GM18508 (cell line): ENCODE results near the gene TRPM3.
"Not testable (repeated sequence)": the region's sequence is repeated elsewhere in the genome, so short reads cannot be mapped to it uniquely, and the experiment has no call there.

Source experiments
- ATAC-seq: cut with Tn5 transposase; IDR thresholded peaks from one replicate; pipeline ENCODE4 v1.9.1; 2021; ENCODE audit warnings: moderate number of reproducible peaks; ENCODE audit not compliant: insufficient read depth, unreplicated experiment

The TRPM3 gene

GRCh38 chr9:70791936-70792335 lies 329.5 kb downstream of the TRPM3 start:
- no peak for ATAC-seq

GRCh38 chr9:70789086-70789485 lies 332.3 kb downstream of the TRPM3 start:
- ATAC-seq = no peak

- ATAC-seq = no peak
Measured at GRCh38 chr9:70784456-70784855, 337.0 kb downstream of the TRPM3 start.

- no peak for ATAC-seq
Measured at GRCh38 chr9:70778568-70778967, 342.9 kb downstream of the TRPM3 start.

GRCh38 chr9:70773579-70773978 lies 347.8 kb downstream of the TRPM3 start:
- ATAC-seq = no peak

- no peak for ATAC-seq
Measured at GRCh38 chr9:70772601-70773000, 348.8 kb downstream of the TRPM3 start.

GRCh38 chr9:70765946-70766345 lies 355.5 kb downstream of the TRPM3 start:
- ATAC-seq = no peak

GRCh38 chr9:70761139-70761670 lies 360.2 kb downstream of the TRPM3 start:
- ATAC-seq = no peak

- no peak for ATAC-seq
Measured at GRCh38 chr9:70760228-70760627, 361.2 kb downstream of the TRPM3 start.

- no peak for ATAC-seq
Measured at GRCh38 chr9:70753311-70753710, 368.1 kb downstream of the TRPM3 start.

GRCh38 chr9:70749066-70749465 lies 372.4 kb downstream of the TRPM3 start:
- no peak for ATAC-seq

- ATAC-seq = no peak
Measured at GRCh38 chr9:70747261-70747718, 374.1 kb downstream of the TRPM3 start.

GRCh38 chr9:70746760-70747159 lies 374.7 kb downstream of the TRPM3 start:
- no peak for ATAC-seq

- no peak for ATAC-seq
Measured at GRCh38 chr9:70746316-70746715, 375.1 kb downstream of the TRPM3 start.

- ATAC-seq = not testable (repeated sequence)
Measured at GRCh38 chr9:70724794-70725193, 396.6 kb downstream of the TRPM3 start.

GRCh38 chr9:70724025-70724424 lies 397.4 kb downstream of the TRPM3 start:
- not testable (repeated sequence) for ATAC-seq

GRCh38 chr9:70706797-70707196 lies 414.6 kb downstream of the TRPM3 start:
- ATAC-seq = not testable (repeated sequence)

GRCh38 chr9:70701163-70701562 lies 420.3 kb downstream of the TRPM3 start:
- ATAC-seq = no peak

GRCh38 chr9:70696694-70697335 lies 424.6 kb downstream of the TRPM3 start:
- no peak for ATAC-seq

- no peak for ATAC-seq
Measured at GRCh38 chr9:70694758-70695157, 426.7 kb downstream of the TRPM3 start.

- ATAC-seq = no peak
Measured at GRCh38 chr9:70693186-70693585, 428.2 kb downstream of the TRPM3 start.

GRCh38 chr9:70692431-70692830 lies 429.0 kb downstream of the TRPM3 start:
- ATAC-seq = no peak
